H9 (cell line): ENCODE results near the gene NMRK1. TPM values are rescaled to one million over a fixed set of nuclear protein-coding genes. Genes with fewer than 3 reads are reported as not detected.

Experiments used
- DNase-seq: peaks from one replicate; pipeline ENCODE4 v3.0.0-alpha.2; 2017
- H2AFZ ChIP-seq: one replicate; pipeline ENCODE4 v1.6.1; 2013; ENCODE audit warnings: mild to moderate bottlenecking, low read length, control low read depth, moderate library complexity
- H2AK5ac ChIP-seq: 2 replicates; pipeline ENCODE4 v1.6.1; 2013; ENCODE audit warnings: low read length, control low read depth, mixed read lengths; ENCODE audit not compliant: insufficient read length
- H2BK120ac ChIP-seq: one replicate; pipeline ENCODE4 v1.6.1; 2013; ENCODE audit warnings: low read depth, mild to moderate bottlenecking, low read length, control low read depth, inconsistent platforms; ENCODE audit not compliant: poor library complexity, severe bottlenecking
- H2BK12ac ChIP-seq: 2 replicates; pipeline ENCODE4 v1.6.1; 2013; ENCODE audit warnings: low read length, control low read depth, mixed read lengths, low read depth; ENCODE audit not compliant: insufficient read length
- H2BK15ac ChIP-seq: 2 replicates; pipeline ENCODE4 v1.6.1; 2013; ENCODE audit warnings: low read depth, low read length, control low read depth
- H2BK20ac ChIP-seq: one replicate; pipeline ENCODE4 v1.6.1; 2013; ENCODE audit warnings: low read depth, mild to moderate bottlenecking, low read length, control low read depth, inconsistent platforms; ENCODE audit not compliant: poor library complexity, severe bottlenecking
- H2BK5ac ChIP-seq: 2 replicates; pipeline ENCODE4 v1.6.1; 2013; ENCODE audit warnings: low read length, control low read depth, mixed read lengths; ENCODE audit not compliant: insufficient read length
- H3K14ac ChIP-seq: 2 replicates; pipeline ENCODE4 v1.6.1; 2013; ENCODE audit warnings: low read length, control low read depth; ENCODE audit not compliant: insufficient read depth
- H3K18ac ChIP-seq: 2 replicates; pipeline ENCODE4 v1.6.1; 2013; ENCODE audit warnings: low read depth, mild to moderate bottlenecking, mixed read lengths, low read length, control low read depth; ENCODE audit not compliant: insufficient read length
- H3K23ac ChIP-seq: 2 replicates; pipeline ENCODE4 v1.6.1; 2013; ENCODE audit warnings: low read length, control low read depth, mixed read lengths, low read depth; ENCODE audit not compliant: insufficient read length
- H3K23me2 ChIP-seq: 2 replicates; pipeline ENCODE4 v1.6.1; 2013; ENCODE audit warnings: low read depth, mild to moderate bottlenecking, mixed read lengths, low read length, control low read depth; ENCODE audit not compliant: insufficient read length, poor library complexity, severe bottlenecking
- H3K27ac ChIP-seq: 2 replicates; pipeline ENCODE4 v1.5.1; 2013; ENCODE audit warnings: low read length, control low read depth, mixed read lengths, low read depth; ENCODE audit not compliant: insufficient read length
- H3K27me3 ChIP-seq: 2 replicates; pipeline ENCODE4 v1.6.1; 2013; ENCODE audit warnings: low read length, control low read depth, inconsistent platforms; ENCODE audit not compliant: insufficient read depth
- H3K4ac ChIP-seq: 2 replicates; pipeline ENCODE4 v1.6.1; 2013; ENCODE audit warnings: low read depth, mild to moderate bottlenecking, control low read depth, inconsistent platforms, low read length, moderate library complexity
- H3K4me1 ChIP-seq: 2 replicates; pipeline ENCODE4 v1.6.1; 2013; ENCODE audit warnings: low read length, control low read depth, inconsistent platforms; ENCODE audit not compliant: insufficient read depth
- H3K4me2 ChIP-seq: 2 replicates; pipeline ENCODE4 v1.6.1; 2013; ENCODE audit warnings: low read length, control low read depth, mixed read lengths; ENCODE audit not compliant: insufficient read length, insufficient read depth
- H3K56ac ChIP-seq: 2 replicates; pipeline ENCODE4 v1.6.1; 2013; ENCODE audit warnings: low read depth, mild to moderate bottlenecking, mixed read lengths, low read length, control low read depth; ENCODE audit not compliant: insufficient read length
- H3K79me1 ChIP-seq: 2 replicates; pipeline ENCODE4 v1.6.1; 2013; ENCODE audit warnings: low read depth, mild to moderate bottlenecking, moderate library complexity, low read length, control low read depth, inconsistent platforms; ENCODE audit not compliant: insufficient read depth, poor library complexity, severe bottlenecking
- H3K79me2 ChIP-seq: 2 replicates; pipeline ENCODE4 v1.6.1; 2013; ENCODE audit warnings: low read length, control low read depth, inconsistent platforms; ENCODE audit not compliant: insufficient read depth
- H3K9ac ChIP-seq: 2 replicates; pipeline ENCODE4 v1.6.1; 2013; ENCODE audit warnings: low read length, control low read depth, mixed read lengths; ENCODE audit not compliant: insufficient read length; ENCODE audit errors: extremely low read depth
- H3K9me3 ChIP-seq: one replicate; pipeline ENCODE4 v1.6.1; 2013; ENCODE audit warnings: low read depth, low read length, inconsistent platforms; ENCODE audit not compliant: control insufficient read depth
- H3T11ph ChIP-seq: one replicate; pipeline ENCODE4 v1.6.1; 2013; ENCODE audit warnings: mild to moderate bottlenecking, low read length, control low read depth, inconsistent platforms
- H4K20me1 ChIP-seq: one replicate; pipeline ENCODE4 v1.6.1; 2013; ENCODE audit not compliant: control insufficient read depth, insufficient read length, insufficient read depth
- H4K5ac ChIP-seq: 2 replicates; pipeline ENCODE4 v1.6.1; 2013; ENCODE audit warnings: low read depth, mild to moderate bottlenecking, mixed read lengths, low read length, control low read depth; ENCODE audit not compliant: insufficient read length
- H4K8ac ChIP-seq: replicated peaks from 2 replicates; pipeline ENCODE4 v1.6.1; 2013; ENCODE audit warnings: low read length, control low read depth, mixed read lengths, low read depth; ENCODE audit not compliant: insufficient read length
- H4K91ac ChIP-seq: 2 replicates; pipeline ENCODE4 v1.6.1; 2013; ENCODE audit warnings: low read depth, mild to moderate bottlenecking, moderate library complexity, mixed read lengths, low read length, control low read depth; ENCODE audit not compliant: insufficient read length
- H3K27ac Mint-ChIP-seq, 3 experiments: 2 replicates in 2 of 3; 3 replicates in 1 of 3; pipeline ENCODE4 v1.8.0; 2020 to 2021; ENCODE audit warnings: mixed read lengths in 3 of 3, mild to moderate bottlenecking in 1 of 3, moderate library complexity in 1 of 3
- H3K27me3 Mint-ChIP-seq: 2 replicates; pipeline ENCODE4 v1.8.0; 2021; ENCODE audit warnings: low read depth, mild to moderate bottlenecking, moderate library complexity, mixed read lengths
- H3K36me3 Mint-ChIP-seq, 3 experiments: 2 replicates in 2 of 3; 3 replicates in 1 of 3; pipeline ENCODE4 v1.8.0; 2020 to 2021; ENCODE audit warnings: low read depth in 3 of 3, mixed read lengths in 3 of 3; ENCODE audit not compliant: insufficient read depth in 1 of 3
- H3K4me1 Mint-ChIP-seq, 2 experiments: 2 replicates each; pipeline ENCODE4 v1.8.0; 2020; ENCODE audit warnings: mixed read lengths in 2 of 2
- H3K4me3 Mint-ChIP-seq, 2 experiments: 2 replicates in 1 of 2; 3 replicates in 1 of 2; pipeline ENCODE4 v1.8.0; 2020 to 2021; ENCODE audit warnings: mild to moderate bottlenecking in 2 of 2, mixed read lengths in 2 of 2, moderate library complexity in 1 of 2
- H3K9me3 Mint-ChIP-seq, 2 experiments: 2 replicates in 1 of 2; 3 replicates in 1 of 2; pipeline ENCODE4 v1.8.0; 2020; ENCODE audit warnings: mild to moderate bottlenecking in 2 of 2, mixed read lengths in 2 of 2, moderate library complexity in 1 of 2
- WGBS: extraction: QIAGEN DNeasy Blood & Tissue Kit; methylation state at CpG from one replicate; pipeline ENCODE4 v1.1.7; 2013; ENCODE audit warnings: missing lambda C conversion rate, low lambda C conversion rate, mixed read lengths; ENCODE audit not compliant: insufficient read length; ENCODE audit errors: extremely low coverage; 5-methylcytosine and 5-hydroxymethylcytosine counted together
- total RNA-seq: library from RNA; stranded (reverse); gene quantifications from 2 replicates; pipeline ENCODE4 v1.2.1, GENCODE V29; 2021
- TF ChIP-seq, protein P1 (sequence below): fragments of 200-600 bp; sonication (generic); conservative IDR thresholded peaks from 3 replicates; pipeline ENCODE4 v1.8.0; 2021; ENCODE audit warnings: antibody characterized with exemption, mild to moderate bottlenecking

NMRK1 gene
- total RNA-seq, 1 experiment from 2014 or later = 3.0 TPM

DNA sequence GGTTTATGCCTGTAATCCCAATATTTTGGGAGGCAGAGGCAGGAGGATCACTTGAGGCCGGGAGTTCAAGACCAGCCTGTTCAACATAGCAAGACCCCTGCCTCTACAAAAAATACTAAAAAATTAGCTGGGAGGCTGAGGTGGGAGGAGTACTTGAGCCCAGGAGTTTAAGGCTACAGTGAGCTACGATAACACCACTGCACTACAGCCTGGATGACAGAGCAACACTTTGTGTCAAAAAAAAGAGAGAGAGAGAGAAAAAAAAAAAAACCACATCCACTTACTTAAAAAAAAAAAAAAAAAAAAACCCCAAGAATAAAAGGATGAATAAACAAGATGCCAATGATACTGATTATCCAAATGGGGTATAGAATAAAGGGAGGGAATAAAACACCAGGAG is 74.2 kb downstream of the NMRK1 start:
- Histone ChIP-seq H4K20me1 (no peaks in the 10 kb centered on the region), H2AK5ac (no peak overlapping the region), H2AFZ (no peak overlapping the region), H3K23me2 (no peaks in the 10 kb centered on the region), H3K27ac (no peak overlapping the region), H3K23ac (no peak overlapping the region), H4K5ac (no peak overlapping the region), H3K79me2 (no peaks in the 10 kb centered on the region; the same call in 1 of the 2 replicates), H3K14ac (no peak overlapping the region), H3T11ph (no peak overlapping the region), H2BK120ac (no peak overlapping the region), H3K4me1 (no peaks in the 10 kb centered on the region), H3K18ac (no peak overlapping the region), H2BK12ac (no peak overlapping the region), H3K9me3 (no peaks in the 10 kb centered on the region), H3K4ac (no peak overlapping the region), H2BK15ac (no peak overlapping the region), H2BK20ac (no peak overlapping the region), H3K4me2 (no peak overlapping the region), H4K8ac (no peak overlapping the region), H3K79me1 (peaks cover 2% of the 10 kb centered on the region), H3K27me3 (no peaks in the 10 kb centered on the region), H2BK5ac (no peak overlapping the region), H3K56ac (no peak overlapping the region), H3K9ac (no peak overlapping the region), H4K91ac (no peak overlapping the region)
- H3K27ac Mint-ChIP-seq = no peak overlapping the region
- H3K4me1 Mint-ChIP-seq = peaks cover under 1 to 1% of the 10 kb centered on the region in 2 experiments; a peak in 3 of 4 replicates
- no CpG with 5 or more reads among the region's 2 CpGs for WGBS
- no peak overlapping the region for H3K4me3 Mint-ChIP-seq
- DNase-seq = no peak
- no peaks in the 10 kb centered on the region for H3K27me3 Mint-ChIP-seq
- TF ChIP-seq, protein P1, sequence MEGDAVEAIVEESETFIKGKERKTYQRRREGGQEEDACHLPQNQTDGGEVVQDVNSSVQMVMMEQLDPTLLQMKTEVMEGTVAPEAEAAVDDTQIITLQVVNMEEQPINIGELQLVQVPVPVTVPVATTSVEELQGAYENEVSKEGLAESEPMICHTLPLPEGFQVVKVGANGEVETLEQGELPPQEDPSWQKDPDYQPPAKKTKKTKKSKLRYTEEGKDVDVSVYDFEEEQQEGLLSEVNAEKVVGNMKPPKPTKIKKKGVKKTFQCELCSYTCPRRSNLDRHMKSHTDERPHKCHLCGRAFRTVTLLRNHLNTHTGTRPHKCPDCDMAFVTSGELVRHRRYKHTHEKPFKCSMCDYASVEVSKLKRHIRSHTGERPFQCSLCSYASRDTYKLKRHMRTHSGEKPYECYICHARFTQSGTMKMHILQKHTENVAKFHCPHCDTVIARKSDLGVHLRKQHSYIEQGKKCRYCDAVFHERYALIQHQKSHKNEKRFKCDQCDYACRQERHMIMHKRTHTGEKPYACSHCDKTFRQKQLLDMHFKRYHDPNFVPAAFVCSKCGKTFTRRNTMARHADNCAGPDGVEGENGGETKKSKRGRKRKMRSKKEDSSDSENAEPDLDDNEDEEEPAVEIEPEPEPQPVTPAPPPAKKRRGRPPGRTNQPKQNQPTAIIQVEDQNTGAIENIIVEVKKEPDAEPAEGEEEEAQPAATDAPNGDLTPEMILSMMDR = no peak
- H3K36me3 Mint-ChIP-seq = peaks cover 0 to 34% (median 23%) of the 10 kb centered on the region in 3 experiments; a peak in 5 of 7 replicates
- no peaks in the 10 kb centered on the region for H3K9me3 Mint-ChIP-seq

Other genes with a start within 250 kb of the NMRK1 start
- gene TRPM6, start 200.2 kb downstream of the NMRK1 start, total RNA-seq = 0.57 and 0.86 TPM in 2 replicates
- 10.3 and 11.4 TPM in 2 replicates for gene C9orf40, start 135.2 kb downstream of the NMRK1 start, total RNA-seq
- 34.9 and 38.2 TPM in 2 replicates for gene CARNMT1, start 59.9 kb downstream of the NMRK1 start, total RNA-seq
- 16.1 and 16.4 TPM in 2 replicates for gene OSTF1, start 359 bp upstream of the NMRK1 start, total RNA-seq